Fibroblast of mammary gland (primary cell): ENCODE data around the gene NTNG1.

Source experiments
- DNase-seq: peaks from one replicate; pipeline ENCODE4 v3.0.0-alpha.2; 2010; ENCODE audit warnings: low read depth
- H3K4me3 ChIP-seq: 2 replicates; pipeline ENCODE4 v1.5.1; 2011; ENCODE audit warnings: low read depth, mild to moderate bottlenecking, low read length, moderate library complexity; ENCODE audit not compliant: control insufficient read depth
- CTCF ChIP-seq: conservative IDR thresholded peaks from 2 replicates; pipeline ENCODE4 v1.5.1; 2011; ENCODE audit warnings: low read depth, low read length, inconsistent platforms; ENCODE audit not compliant: control insufficient read depth, insufficient read depth

Gene NTNG1

GRCh38 chr1:107459204-107459904 lies 318.5 kb downstream of the NTNG1 start:
- H3K4me3 ChIP-seq = no peak overlapping the region
- no peak for DNase-seq
- TF ChIP-seq CTCF = no peak

GRCh38 chr1:107460035-107460434 lies 319.2 kb downstream of the NTNG1 start:
- no peak overlapping the region for H3K4me3 ChIP-seq
- no peak for DNase-seq
- no peak for TF ChIP-seq CTCF

GRCh38 chr1:107464827-107465226 lies 324.0 kb downstream of the NTNG1 start:
- H3K4me3 ChIP-seq = no peak overlapping the region
- no peak for DNase-seq
- TF ChIP-seq CTCF = no peak

- no peak overlapping the region for H3K4me3 ChIP-seq
- no peak for DNase-seq
- TF ChIP-seq CTCF = no peak
These were observed 326.4 kb downstream of the NTNG1 start for GRCh38 chr1:107467286-107467685.

GRCh38 chr1:107467811-107468210 lies 327.0 kb downstream of the NTNG1 start:
- TF ChIP-seq CTCF = no peak
- no peak for DNase-seq
- H3K4me3 ChIP-seq = no peak overlapping the region

GRCh38 chr1:107473065-107473464 lies 332.2 kb downstream of the NTNG1 start:
- H3K4me3 ChIP-seq = no peak overlapping the region
- no peak for TF ChIP-seq CTCF

More at GRCh38 chr1:107473065-107473464, 332.2 kb downstream of the NTNG1 start:
- DNase-seq = no peak
